Muscle of back (tissue), 11 donors: ENCODE measurements around the gene KMT2A. TPM values are rescaled to one million over a fixed set of nuclear protein-coding genes. Genes with fewer than 3 reads are reported as not detected.
"Not testable (repeated sequence)": the region's sequence is repeated elsewhere in the genome, so short reads cannot be mapped to it uniquely, and the experiment has no call there.

Experiments used
- DNase-seq, 3 donors: peaks; one replicate each; pipeline versions ENCODE4 v3.0.0 to v3.0.0-alpha.2; 2013
- polyA plus RNA-seq, 10 donors: library from polyadenylated mRNA; unstranded; fragments of 120-200 nt; gene quantifications; one replicate each; pipeline ENCODE4 v1.2.1, GENCODE V29; 2013; ENCODE audit not compliant: insufficient read length in 10 of 10

Gene KMT2A
- polyA plus RNA-seq, 10 donors, result 22.6 to 34.0 (median 28.4) TPM

DNA sequence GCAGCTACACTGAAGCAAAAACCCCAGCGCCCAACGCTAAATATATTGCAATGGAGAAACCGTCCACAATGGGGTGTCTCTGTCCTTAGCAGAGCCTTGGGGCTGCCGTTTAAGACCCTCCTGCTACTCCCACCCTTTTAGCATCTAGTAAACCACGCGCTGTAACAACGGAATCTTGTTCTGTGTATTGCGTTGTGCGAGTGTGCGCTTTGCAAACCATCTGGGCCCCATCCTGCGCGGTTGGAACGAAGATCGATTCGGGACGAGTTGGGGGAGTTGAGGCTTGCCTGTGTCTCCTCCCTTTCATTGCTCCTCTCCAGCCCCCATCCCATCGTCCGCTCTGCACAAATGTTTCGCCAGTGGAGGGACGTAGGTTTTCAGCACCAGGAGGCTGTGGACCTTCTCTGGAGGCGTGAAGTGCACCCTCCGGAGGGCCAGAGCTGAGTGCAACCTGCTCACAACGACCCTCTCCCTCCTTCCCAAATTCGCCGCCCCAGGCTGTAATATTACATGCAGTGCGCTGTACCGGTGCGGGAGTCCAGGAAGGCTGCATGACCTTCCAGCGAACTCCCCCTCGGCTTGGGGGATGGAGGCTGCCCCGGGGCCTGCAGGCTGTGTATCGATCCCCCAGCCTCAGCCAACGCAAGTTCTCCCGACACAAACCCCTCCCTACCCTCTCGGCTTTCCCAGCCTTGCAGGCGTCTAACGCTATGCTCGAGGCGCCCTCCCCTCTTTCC is 1.6 kb upstream of the KMT2A start:
- peak; percentile 33 to 80 (median 55) for DNase-seq

DNA sequence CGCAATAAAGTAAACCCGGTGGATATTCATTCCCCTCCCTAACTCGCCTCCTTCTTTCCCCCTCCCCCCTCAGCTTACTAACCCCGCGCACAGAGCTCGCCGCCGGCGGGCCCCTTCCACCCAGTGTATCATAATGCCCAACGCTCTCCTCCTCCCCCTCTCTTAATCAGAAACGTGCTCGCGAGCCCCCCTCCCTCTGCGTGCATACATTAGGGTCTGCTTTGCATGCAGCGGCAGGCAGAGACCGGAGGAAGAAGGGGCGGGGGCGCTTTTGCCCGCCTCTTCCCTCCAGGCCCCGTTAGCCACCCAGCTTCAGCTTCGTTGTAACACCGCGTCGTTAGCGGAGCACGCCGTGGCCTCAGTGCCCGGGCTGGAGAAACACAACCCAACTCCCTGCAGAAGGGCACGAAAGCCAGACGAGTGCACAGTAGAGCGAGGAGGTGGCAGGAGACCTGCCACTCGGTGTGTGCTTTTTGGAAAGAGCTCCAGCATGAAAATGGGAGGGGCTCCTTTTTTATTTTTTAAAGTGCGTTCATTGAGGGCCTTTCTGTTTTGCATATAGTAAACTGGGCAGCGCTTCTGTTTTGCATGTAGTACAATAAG is 901 bp upstream of the KMT2A start:
- peak; percentile 48 to 91 (median 54) for DNase-seq

DNA sequence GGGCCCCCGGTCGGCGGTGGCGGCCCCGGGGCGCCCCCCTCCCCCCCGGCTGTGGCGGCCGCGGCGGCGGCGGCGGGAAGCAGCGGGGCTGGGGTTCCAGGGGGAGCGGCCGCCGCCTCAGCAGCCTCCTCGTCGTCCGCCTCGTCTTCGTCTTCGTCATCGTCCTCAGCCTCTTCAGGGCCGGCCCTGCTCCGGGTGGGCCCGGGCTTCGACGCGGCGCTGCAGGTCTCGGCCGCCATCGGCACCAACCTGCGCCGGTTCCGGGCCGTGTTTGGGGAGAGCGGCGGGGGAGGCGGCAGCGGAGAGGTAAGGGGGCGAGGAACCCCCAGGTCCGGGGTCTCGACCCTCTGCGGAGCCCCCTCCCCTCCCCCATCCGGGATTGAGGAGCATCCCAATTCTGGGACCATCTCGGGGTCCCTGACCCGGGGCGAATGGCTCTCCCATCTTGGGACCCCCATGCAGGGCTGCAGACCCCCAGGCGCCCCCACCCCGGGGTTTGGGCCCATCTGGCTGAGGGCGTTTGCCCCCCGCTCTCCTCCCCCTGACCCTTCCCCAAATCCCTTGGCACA is 431 bp downstream of the KMT2A start:
- DNase-seq, result peak in 2 of 3 donors; percentile 34 to 71

- DNase-seq, result peak; percentile 31 to 81 (median 56)
Observed at GRCh38 chr11:118437208-118438125, 1.2 kb downstream of the KMT2A start.

GRCh38 chr11:118438314-118438931 is 2.1 kb downstream of the KMT2A start:
- peak; percentile 75 to 93 (median 83) for DNase-seq

GRCh38 chr11:118439646-118440045 is 3.4 kb downstream of the KMT2A start:
- DNase-seq, result no peak

DNA sequence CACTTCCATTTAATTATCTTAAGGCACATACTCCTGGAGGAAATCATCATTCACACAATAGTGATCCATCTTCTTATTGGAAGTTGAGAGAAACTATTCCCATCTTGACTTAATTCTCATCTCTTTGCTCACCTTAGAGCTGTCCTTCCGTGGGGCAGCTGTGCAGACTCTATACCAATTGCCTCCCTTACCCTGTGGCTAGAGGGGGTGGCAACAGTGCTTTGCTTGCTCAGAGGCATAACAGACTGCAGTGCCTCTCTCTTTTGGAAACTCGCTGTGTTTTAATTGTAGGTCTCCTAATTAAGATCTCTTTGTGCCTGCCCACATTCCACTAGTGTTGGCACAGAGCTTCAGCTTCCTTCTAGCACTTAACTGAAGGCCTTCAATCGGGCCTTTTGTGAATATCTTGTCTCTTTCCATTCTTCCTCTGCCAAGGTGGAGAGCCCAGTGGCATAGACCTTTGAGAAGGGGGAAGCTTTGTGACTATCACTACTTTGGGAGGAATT is 5.5 kb downstream of the KMT2A start:
- DNase-seq, result no peak

DNA sequence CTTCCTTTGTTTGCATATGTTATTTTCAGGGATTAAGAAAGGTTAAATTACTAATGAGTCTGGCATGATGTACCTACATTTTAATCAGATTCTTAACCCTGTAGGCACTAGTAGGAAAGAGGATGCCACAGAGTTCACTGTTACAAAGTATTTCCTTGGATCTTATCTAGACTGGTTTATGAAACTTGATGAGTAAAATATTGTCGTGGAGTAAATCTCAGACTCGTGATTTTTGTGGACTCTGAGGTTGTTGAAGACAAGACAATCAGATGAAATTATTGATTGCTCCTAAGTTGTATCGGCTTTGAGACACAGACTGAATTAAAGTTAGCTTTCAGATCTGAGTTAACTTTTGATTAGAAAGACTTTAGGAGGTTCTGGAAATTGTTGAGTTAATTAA is 6.0 kb downstream of the KMT2A start:
- DNase-seq, result no peak

DNA sequence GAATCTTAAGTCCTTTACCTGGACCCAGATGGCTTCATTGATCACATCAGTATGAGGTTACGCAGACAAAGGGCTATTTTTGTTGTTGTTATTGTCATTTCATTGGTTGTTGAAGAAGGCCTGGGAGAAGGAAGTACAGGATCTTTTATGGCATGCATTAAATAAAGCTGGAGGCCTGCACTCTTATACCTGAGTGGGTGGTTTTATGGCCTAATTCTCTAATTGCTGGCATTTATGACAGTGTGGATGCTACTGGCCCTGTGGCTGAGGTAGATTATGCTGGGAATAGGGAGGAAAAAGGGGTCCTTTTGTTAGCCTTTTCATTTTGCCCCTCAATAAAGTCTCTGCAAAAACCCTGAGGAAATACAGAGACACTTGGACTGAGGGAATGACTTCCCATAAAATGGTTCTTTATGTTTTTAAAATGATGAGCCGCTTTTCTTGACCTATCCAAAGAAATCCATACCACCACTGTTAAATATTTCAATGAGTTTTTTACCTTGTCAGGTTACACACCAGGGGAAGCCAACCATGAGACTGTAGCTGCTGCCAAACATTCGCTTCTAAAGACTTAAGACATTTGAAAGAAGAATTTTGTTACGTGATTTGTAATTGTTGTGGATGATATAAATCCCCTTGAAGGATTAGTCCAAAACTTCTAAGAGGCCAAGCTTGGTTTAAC is 6.8 kb downstream of the KMT2A start:
- DNase-seq, result no peak

- DNase-seq, result no peak
Observed at GRCh38 chr11:118443590-118444218, 7.4 kb downstream of the KMT2A start.

DNA sequence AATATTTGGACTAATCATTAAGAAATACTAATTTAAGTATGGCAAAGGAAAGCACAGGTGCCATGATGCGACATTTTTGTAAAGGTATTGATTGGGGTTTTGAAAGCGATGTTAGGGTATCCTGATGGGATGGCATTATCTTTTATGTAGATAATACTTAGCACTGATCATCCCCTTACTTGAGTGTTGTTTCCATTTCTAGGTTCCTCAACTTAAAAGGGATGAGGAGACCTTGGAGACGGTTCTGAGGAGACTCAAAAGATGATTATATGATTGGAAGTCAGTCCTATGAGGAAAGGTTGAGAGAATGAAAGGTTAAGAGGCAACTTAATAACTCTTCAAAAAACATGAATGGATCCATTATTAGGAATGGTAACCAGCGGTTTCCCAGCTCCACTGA is 11.1 kb downstream of the KMT2A start:
- DNase-seq, result no peak

GRCh38 chr11:118448294-118448693 is 12.0 kb downstream of the KMT2A start:
- no peak for DNase-seq

DNA sequence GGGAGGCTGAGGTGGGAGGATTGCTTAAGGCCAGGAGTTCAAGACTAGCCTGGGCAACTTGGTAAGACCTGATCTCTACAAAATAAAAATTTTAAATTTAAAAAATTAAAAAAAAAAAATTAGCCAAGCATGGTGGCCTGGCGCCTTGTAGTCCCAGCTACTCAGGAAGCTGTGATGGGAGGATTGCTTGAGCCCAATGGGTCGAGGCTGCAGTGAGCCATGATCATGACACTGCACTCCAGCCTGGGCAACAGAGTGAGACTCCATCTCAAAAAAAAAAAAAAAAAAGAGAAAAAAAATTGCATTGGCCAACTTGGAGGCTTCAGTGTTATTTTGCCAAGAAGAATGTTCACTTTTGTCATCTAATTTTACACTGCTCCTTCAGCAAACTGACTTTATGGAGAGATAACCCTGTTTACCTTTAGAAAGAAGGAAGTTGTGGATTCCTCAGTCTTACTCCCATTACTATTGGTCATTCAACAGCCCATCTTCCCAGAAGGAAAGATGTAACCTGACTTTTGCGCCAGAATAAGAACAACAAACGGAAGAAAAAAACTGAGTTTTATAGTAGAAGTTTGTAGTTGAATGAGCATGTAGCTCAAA is 13.1 kb downstream of the KMT2A start:
- DNase-seq, result no peak

- no peak for DNase-seq
Observed at GRCh38 chr11:118450451-118450850, 14.2 kb downstream of the KMT2A start.

- DNase-seq, result no peak
Observed at GRCh38 chr11:118462178-118462577, 25.9 kb downstream of the KMT2A start.

DNA sequence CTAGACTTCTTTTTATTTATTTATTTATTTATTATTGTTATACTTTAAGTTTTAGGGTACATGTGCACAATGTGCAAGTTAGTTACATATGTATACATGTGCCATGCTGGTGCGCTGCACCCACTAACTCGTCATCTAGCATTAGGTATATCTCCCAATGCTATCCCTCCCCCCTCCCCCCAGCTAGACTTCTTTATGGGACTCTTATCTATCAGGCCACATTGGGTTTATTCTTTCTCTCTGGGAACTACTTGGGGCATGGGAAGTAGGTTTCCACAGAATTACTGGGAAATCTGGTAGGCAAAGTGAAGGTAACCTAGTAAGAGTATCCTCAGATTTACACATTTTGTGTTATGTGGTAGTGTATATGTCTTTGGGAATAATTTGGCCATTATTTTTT is 32.7 kb downstream of the KMT2A start:
- DNase-seq, result not testable (repeated sequence)

DNA sequence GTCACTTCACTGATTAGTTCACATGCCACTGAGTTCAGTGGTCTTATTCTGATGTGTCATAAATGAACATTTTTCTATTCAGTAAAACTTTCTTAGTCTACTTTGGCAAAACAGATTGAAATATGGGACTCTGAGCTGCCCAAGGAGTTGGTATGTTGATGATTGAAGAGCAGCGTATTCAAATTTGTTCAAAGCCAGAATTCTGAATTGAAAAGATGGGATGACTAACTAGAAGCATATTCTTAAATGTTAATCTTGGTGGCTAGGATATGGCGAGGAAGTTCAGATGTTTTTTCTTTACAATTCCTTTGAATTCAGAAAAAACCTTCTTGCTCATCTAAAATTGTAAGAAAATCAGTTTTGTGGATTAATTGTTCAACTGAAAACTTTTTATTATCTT is 34.7 kb downstream of the KMT2A start:
- no peak for DNase-seq

DNA sequence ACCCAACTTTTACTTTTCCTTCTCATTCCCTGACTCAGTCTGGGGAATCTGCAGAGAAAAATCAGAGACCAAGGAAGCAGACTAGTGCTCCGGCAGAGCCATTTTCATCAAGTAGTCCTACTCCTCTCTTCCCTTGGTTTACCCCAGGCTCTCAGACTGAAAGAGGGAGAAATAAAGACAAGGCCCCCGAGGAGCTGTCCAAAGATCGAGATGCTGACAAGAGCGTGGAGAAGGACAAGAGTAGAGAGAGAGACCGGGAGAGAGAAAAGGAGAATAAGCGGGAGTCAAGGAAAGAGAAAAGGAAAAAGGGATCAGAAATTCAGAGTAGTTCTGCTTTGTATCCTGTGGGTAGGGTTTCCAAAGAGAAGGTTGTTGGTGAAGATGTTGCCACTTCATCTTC is 37.2 kb downstream of the KMT2A start:
- DNase-seq, result no peak

- no peak for DNase-seq
Observed at GRCh38 chr11:118476676-118477075, 40.4 kb downstream of the KMT2A start.

- DNase-seq, result not testable (repeated sequence)
Observed at GRCh38 chr11:118481238-118481637, 44.9 kb downstream of the KMT2A start.
